Pancreas (tissue), 10 donors: ENCODE measurements around the gene HTR4. TPM values are rescaled to one million over a fixed set of nuclear protein-coding genes. Genes with fewer than 3 reads are reported as not detected.

Experiments
- ATAC-seq, 4 donors: fragments of 200-7000 bp; cut with Tn5 transposase; one replicate each; pipeline versions ENCODE4 v1.8.0 to v1.9.1; 2020; ENCODE audit warnings: mild to moderate bottlenecking in 4 of 4, moderate library complexity in 4 of 4
- DNase-seq, 6 donors: peaks; one replicate each; pipeline ENCODE4 v3.0.0-alpha.2; 2020
- FAIRE-seq: peaks from 2 replicates; lab custom pipeline; 2012; peaks lifted over from hg19 to GRCh38; lab: Jason Lieb, UNC
- H3K27ac ChIP-seq, 4 donors: fragments of 200-600 bp; sonication (generic); 1 replicate in 3 of 4; 2 replicates in 1 of 4; pipeline versions ENCODE4 v1.5.0 to v1.8.0; 2020
- H3K27me3 ChIP-seq, 4 donors: fragments of 200-600 bp; one replicate each; pipeline ENCODE4 v1.8.0; 2021
- H3K36me3 ChIP-seq, 3 donors: fragments of 200-600 bp; sonication (generic) in 1 of 3; one replicate each; pipeline versions ENCODE4 v1.5.0 to v1.8.0; 2020 to 2021
- H3K4me1 ChIP-seq, 3 donors: fragments of 200-600 bp; one replicate each; pipeline ENCODE4 v1.8.0; 2021
- H3K4me3 ChIP-seq, 4 donors: fragments of 200-600 bp; sonication (generic) in 2 of 4; one replicate each; pipeline versions ENCODE4 v1.5.0 to v1.8.0; 2020 to 2021
- H3K9me3 ChIP-seq, 4 donors: fragments of 200-600 bp; one replicate each; pipeline ENCODE4 v1.8.0; 2021
- WGBS, 2 donors: extraction: QIAGEN DNeasy Blood & Tissue Kit; methylation state at CpG; one replicate each; pipeline ENCODE4 v1.1.7; 2013; 5-methylcytosine and 5-hydroxymethylcytosine counted together
- intact Hi-C, 3 donors: fragments of 100-400 bp; cut with DNase I; formaldehyde crosslinking; loops; one replicate each; pipeline versions ENCODE4 v1.11.1 to v1.14.2; 2022
- polyA plus RNA-seq, 2 donors: library from polyadenylated mRNA; stranded (reverse); fragments of 200-250 nt; gene quantifications; one replicate each; pipeline ENCODE4 v1.2.3, GENCODE V29; 2013
- total RNA-seq, 6 donors: library from RNA; stranded (reverse); fragmentation: NEBNext Ultra II Directional in 4 of 6; extraction: Animal tissue kit (Norgen Biotek cat#: 25700) in 4 of 6; gene quantifications; one replicate each; pipeline versions ENCODE4 v1.2.1 to v1.2.4, GENCODE V29; 2021 to 2023
- TF ChIP-seq, protein P1 (sequence below), 4 donors: fragments of 200-600 bp; sonication (generic) in 3 of 4; IDR thresholded peaks; one replicate each; pipeline versions ENCODE4 v1.5.0 to v1.8.0; 2021; ENCODE audit warnings: antibody characterized with exemption in 4 of 4
- donor health status: healthy with polysubstance abuse.
- donor health status: DM: no; HTN: no; CAD: no; lungs with moderate emphysema.
- donor health status: DM: no; HTN: no; CAD: no.
- donor health status: control.
- donor health status: control.
- donor health status: Bipolar disorder and iron deficiency.
- donor health status: DM: yes; HTN: yes; CAD: no.
- donor health status: DM: no; HTN: no; CAD: no.
- donor health status: DM: no; HTN: no; CAD: no.
- donor health status: DM: yes; HTN: yes; CAD: no.

Gene HTR4
- total and polyA plus RNA-seq, 8 donors, result not detected

DNA sequence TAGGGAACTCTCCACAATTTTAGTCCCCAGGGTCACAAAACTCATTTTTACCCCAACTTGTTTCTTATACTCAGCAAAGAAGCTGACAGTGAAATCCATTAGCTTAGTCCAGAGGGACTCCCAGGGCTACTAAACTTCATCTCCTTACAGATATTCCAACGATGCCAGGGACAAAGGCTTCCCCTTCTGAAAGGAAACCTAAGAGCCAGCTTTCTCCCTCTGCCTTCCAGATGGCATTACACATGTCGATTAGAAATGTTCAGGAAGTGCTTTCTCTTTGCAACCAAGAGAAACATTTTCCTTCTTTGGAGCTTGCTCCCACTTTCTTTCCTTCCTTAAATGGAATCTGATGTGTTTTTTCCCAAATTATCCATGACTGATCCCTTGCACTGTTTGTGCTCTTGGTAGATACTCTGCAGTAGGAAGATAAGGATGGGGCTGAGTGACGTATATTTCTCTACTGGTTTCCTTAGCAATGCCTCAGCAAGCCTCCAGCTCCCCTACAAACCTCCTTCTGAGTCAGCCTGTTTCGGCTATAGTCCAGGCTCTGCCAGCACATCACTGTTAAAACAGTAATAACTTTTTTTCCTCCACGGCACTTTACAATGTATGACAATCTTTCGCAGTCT lies 43.0 kb upstream of the HTR4 start:
- intact Hi-C loops, result no loop called here
- Histone ChIP-seq H3K4me1 (no peaks in the 10 kb centered on the region), H3K9me3 (no peaks in the 10 kb centered on the region), H3K4me3 (no peak overlapping the region), H3K27me3 (no peaks in the 10 kb centered on the region), H3K36me3 (no peaks in the 10 kb centered on the region), H3K27ac (no peak overlapping the region)
- DNase-seq (no peak), ATAC-seq (no peak), FAIRE-seq (no peak)
- WGBS, 2 donors, result 63 to 69% methylated on average over 6 of the region's 6 CpGs
- TF ChIP-seq, protein P1, sequence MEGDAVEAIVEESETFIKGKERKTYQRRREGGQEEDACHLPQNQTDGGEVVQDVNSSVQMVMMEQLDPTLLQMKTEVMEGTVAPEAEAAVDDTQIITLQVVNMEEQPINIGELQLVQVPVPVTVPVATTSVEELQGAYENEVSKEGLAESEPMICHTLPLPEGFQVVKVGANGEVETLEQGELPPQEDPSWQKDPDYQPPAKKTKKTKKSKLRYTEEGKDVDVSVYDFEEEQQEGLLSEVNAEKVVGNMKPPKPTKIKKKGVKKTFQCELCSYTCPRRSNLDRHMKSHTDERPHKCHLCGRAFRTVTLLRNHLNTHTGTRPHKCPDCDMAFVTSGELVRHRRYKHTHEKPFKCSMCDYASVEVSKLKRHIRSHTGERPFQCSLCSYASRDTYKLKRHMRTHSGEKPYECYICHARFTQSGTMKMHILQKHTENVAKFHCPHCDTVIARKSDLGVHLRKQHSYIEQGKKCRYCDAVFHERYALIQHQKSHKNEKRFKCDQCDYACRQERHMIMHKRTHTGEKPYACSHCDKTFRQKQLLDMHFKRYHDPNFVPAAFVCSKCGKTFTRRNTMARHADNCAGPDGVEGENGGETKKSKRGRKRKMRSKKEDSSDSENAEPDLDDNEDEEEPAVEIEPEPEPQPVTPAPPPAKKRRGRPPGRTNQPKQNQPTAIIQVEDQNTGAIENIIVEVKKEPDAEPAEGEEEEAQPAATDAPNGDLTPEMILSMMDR (IDR thresholded peaks at IDR 0.05), result no peak

DNA sequence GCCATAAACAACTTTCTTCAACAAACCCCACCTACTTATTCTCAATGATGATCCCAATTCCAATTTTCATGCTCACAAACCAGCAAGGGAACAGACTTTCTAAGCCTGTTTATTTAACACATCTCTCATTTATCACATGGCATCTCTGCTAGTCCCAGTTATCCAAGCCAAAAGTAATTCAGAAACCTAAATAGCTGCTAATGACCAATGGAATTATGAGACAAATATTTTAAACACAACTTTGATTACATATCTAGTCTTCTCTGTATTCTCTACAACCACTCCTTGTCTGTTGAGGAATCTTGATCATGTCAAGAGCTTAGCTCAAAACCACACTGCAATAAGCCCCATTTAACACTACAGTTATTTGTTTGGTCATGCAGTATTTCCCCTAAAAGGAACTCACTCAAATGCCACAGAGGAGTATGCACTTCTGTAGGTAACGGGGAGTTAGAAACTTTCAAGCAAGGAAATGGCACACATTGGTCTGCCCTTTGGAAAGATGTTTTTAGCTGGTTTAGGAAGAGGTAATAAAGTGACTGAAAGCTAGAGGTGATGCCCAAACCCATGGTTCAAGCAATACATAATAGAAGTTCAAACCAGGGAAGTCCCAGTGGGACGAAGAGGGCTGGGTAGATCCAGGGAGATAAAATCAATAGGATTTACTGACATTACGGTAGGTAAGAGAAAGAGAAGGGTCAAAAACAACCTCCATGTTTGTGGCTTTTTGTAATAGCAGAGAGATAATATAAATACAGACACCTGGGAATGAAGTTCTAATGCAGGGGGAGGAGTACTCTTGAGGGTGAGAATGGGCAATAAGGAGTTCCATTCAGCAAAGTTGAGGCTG lies 42.1 kb upstream of the HTR4 start:
- H3K27me3 ChIP-seq, result no peaks in the 10 kb centered on the region
- intact Hi-C loops, result no loop called here
- H3K4me1 ChIP-seq, result no peaks in the 10 kb centered on the region
- FAIRE-seq (no peak), ATAC-seq (no peak), DNase-seq (no peak)
- no peaks in the 10 kb centered on the region for H3K9me3 ChIP-seq
- no peak overlapping the region for H3K4me3 ChIP-seq
- no peaks in the 10 kb centered on the region for H3K36me3 ChIP-seq
- H3K27ac ChIP-seq, result no peak overlapping the region
- TF ChIP-seq, protein P1 (IDR thresholded peaks at IDR 0.05), result no peak
- WGBS, 2 donors, result 84 to 89% methylated on average over 3 of the region's 3 CpGs

DNA sequence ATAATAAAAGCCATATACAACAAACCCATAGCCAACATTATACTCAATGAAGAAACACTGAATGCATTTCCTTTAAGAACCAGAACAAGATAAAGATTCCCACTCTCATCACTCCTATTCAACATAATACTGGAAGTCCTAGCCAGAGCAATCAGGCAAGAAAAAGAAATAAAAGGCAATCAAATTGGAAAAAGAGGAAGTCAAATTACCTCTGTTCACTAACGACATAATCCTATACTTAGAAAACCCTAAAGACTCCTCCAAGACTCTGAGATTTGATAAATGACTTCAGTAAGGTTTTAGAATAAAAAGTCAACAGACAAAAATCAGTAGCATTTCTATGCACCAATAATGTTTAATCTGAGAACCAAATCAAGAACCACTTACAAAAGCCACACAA lies 36.6 kb upstream of the HTR4 start:
- Histone ChIP-seq H3K27ac (no peak overlapping the region), H3K36me3 (no peaks in the 10 kb centered on the region), H3K4me3 (no peak overlapping the region), H3K27me3 (no peaks in the 10 kb centered on the region), H3K9me3 (no peaks in the 10 kb centered on the region), H3K4me1 (peaks cover 0 to under 1% (median 0%) of the 10 kb centered on the region in 3 donors)
- intact Hi-C loops, result no loop called here
- 71 to 82% methylated on average over 1 of the region's 1 CpG for WGBS, 2 donors
- DNase-seq (no peak), ATAC-seq (no peak), FAIRE-seq (no peak)
- TF ChIP-seq, protein P1 (IDR thresholded peaks at IDR 0.05), result no peak

DNA sequence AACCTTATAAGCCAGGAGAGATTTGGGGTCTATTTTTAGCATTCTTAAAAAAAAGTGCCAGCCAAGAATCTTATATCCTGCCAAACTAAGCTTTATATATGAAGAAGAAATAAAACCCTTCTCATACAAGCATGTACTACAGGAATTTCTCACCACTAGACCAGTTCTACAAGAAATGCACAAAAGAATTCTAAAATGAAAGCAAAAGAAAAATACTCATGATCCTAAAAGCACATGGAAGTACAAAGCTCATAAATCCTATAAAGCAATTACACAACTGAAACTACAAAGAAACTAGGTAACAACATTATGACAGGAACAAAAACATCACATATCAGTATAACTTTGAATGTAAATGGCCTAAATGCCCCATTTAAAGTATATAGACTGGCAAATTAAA lies 34.5 kb upstream of the HTR4 start:
- no peak for ATAC-seq

More for the DNA sequence above, 34.5 kb upstream of the HTR4 start:
- intact Hi-C loops, result no loop called here
- Histone ChIP-seq H3K4me3 (no peak overlapping the region), H3K9me3 (no peaks in the 10 kb centered on the region), H3K27me3 (no peaks in the 10 kb centered on the region), H3K36me3 (no peaks in the 10 kb centered on the region), H3K4me1 (peaks cover 0 to 10% (median 0%) of the 10 kb centered on the region in 3 donors), H3K27ac (no peak overlapping the region)
- TF ChIP-seq, protein P1 (IDR thresholded peaks at IDR 0.05), result no peak
- no peak for FAIRE-seq
- no peak for DNase-seq
